GM13977 (cell line): ENCODE data around the gene KCNC1.

ENCODE experiments used
- DNase-seq: peaks from one replicate; pipeline ENCODE4 v3.0.0; 2012; ENCODE audit warnings: low spot score
- CTCF ChIP-seq: IDR thresholded peaks from 2 replicates; pipeline ENCODE4 v1.5.1; 2012; ENCODE audit warnings: mild to moderate bottlenecking, control low read depth; ENCODE audit not compliant: insufficient read depth; ENCODE audit errors: extremely low read depth, missing control alignments
- in situ Hi-C: fragments of 300-500 bp; cut with MboI; formaldehyde crosslinking; loops from one replicate; pipeline ENCODE4 v1.12.0; 2022; ENCODE audit warnings: low sequenced_read_pairs, low pct_unique_long_range_greater_than_20kb, mixed read lengths, inconsistent platforms; ENCODE audit not compliant: unreplicated experiment

The KCNC1 gene

GRCh38 chr11:17724020-17724908 lies 10.3 kb upstream of the KCNC1 start:
- no peak for DNase-seq
- in situ Hi-C loops, result loop anchor here (10.0 kb wide), 1 partner anchor 251 kb away; no protein-coding TSS in a partner anchor
- no peak for TF ChIP-seq CTCF

GRCh38 chr11:17725174-17725573 lies 9.4 kb upstream of the KCNC1 start:
- in situ Hi-C loops, result loop anchor here (10.0 kb wide), 1 partner anchor 250 kb away; no protein-coding TSS in a partner anchor
- DNase-seq, result no peak
- TF ChIP-seq CTCF, result no peak

- no peak for DNase-seq
- no peak for TF ChIP-seq CTCF
- in situ Hi-C loops, result no loop called here
These were observed 4.4 kb upstream of the KCNC1 start for GRCh38 chr11:17730137-17730536.

GRCh38 chr11:17730608-17731462 lies 3.7 kb upstream of the KCNC1 start:
- TF ChIP-seq CTCF, result peak; percentile 95
- peak; percentile 91 for DNase-seq
- in situ Hi-C loops, result no loop called here

- TF ChIP-seq CTCF, result no peak
- DNase-seq, result no peak
- in situ Hi-C loops, result no loop called here
These were observed 1.3 kb upstream of the KCNC1 start for GRCh38 chr11:17733261-17733660.

GRCh38 chr11:17734986-17735817 lies 621 bp downstream of the KCNC1 start:
- peak; percentile 88 for DNase-seq

More at GRCh38 chr11:17734986-17735817, 621 bp downstream of the KCNC1 start:
- TF ChIP-seq CTCF, result no peak
- in situ Hi-C loops, result no loop called here
